ENCODE results near the gene TGM2.

DNA sequence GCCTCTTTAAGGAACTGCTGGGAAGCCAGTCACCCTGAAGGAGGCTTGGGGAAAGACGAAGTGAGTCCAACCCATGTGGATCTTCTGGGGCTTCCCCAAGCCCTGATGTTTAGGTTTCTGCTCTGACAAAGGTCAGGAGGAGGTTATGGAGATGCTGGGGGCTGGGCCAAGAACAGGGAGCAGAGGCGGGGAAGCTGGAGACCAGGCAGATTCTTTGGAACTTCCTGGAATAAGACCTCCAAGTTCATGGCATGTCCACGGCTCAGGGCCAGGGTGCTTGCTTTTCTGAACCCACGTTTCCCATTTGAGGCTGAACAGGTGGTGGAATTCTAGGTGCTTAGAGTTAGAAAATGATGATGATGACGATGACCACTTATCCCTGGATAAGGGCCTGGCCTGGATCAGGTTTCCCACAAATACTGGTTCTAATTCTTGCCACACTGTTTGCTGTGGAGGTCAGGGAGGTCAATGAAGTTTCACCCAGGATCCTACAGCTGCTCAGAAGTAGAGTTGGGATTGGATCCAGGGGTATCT lies 30.0 kb upstream of the TGM2 start:
- TF ChIP-seq CTCF (IDR thresholded peaks at IDR 0.05) (no peak), POLR2AphosphoS5 (IDR thresholded peaks at IDR 0.05; ENCODE audit: insufficient read depth in 1 of 2, low read depth in 1 of 2) (no peak)
